Measurements from ENCODE around the gene NPPA.

The NPPA gene

GRCh38 chr1:11842154-11843041 lies 5.2 kb downstream of the NPPA start:
- no peak for DNase-seq (ENCODE audit: low spot score)

DNA sequence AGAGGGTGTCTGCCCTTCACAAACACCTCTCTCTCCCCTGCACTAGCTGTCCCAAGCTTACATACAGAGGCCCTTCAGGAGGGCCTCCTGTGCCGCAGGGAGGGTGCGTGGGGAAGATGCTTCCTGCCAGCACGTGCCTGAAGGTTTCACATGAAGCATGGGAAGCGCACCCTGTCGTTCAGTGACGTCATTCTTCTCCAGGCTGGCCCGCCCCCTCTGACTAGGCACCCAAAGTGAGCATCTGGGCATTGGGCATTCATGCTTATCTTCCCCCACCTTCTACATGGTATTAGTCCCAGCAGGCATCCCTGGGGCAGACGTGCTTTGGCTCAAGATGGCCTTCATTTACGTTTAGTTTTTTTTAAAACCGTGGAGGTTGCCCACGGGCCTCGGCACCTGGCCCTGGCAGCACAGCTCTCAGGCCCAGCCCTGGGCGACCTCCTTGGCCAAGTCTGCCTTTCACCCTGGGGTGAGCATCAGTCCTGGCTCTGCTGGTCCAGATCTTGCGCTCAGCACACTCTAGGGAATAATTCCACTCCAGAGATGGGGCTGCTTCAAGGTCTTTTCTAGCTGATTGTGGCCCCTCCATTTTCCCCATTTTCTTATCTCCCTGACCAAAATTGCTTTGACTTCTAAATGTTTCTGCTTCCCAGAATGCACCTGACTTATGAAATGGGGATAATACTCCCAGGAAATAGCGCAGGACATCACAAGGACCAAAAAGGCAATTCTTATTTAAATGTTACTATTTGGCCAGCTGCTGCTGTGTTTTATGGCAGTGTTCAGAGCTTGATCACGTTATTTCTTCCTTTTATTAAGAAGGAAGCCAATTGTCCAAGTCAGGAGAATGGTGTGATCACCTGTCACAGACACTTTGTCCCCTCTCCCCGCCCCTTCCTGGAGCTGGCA lies 6.1 kb downstream of the NPPA start:
- DNase-seq (ENCODE audit: low spot score): no peak

GRCh38 chr1:11839727-11840705 lies 7.6 kb downstream of the NPPA start:
- no peak for DNase-seq (ENCODE audit: low spot score)

DNA sequence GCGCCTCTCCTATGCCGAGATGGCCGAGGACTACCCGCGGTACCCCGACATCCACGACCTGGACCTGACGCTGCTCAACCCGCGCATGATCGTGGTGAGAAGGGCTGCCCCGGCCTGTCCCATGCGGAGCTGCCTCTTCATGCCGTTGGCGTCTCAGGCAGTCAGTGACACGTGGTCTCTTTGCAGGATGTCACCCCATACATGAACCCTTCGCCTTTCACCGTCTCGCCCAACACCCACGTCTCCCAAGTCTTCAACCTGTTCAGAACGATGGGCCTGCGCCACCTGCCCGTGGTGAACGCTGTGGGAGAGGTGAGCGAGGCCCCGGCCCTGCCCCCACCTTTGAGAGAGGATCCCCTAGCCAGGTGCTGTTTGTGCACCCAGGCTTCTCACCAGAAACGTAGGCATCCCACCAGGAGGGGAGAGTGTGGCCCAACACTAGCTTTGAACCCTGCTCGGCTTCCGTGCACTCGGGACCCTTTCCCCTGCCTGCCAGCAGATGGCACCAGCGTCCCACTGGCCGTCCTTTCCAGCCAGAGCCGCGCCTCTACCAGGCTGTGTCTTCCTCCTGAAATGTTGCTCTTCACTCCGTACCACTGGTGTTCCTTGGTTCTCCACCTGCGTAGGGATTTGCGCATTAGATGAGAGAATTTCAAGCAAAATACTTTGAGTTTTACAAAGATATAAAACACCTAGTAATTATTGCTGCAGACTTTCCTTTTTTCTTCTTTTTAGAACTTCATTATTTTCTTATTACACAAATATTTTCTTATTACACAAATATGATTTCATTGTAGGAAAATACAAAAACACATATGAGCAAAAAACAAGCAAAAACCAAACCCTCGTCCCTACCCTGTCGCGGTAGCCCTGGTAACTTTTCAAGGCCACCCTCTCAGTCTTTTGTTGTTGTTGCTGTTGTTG lies 9.0 kb downstream of the NPPA start:
- DNase-seq (ENCODE audit: low spot score): peak; percentile 81

- no peak for DNase-seq (ENCODE audit: low spot score)
Measured at GRCh38 chr1:11837767-11838348, 9.7 kb downstream of the NPPA start.

DNA sequence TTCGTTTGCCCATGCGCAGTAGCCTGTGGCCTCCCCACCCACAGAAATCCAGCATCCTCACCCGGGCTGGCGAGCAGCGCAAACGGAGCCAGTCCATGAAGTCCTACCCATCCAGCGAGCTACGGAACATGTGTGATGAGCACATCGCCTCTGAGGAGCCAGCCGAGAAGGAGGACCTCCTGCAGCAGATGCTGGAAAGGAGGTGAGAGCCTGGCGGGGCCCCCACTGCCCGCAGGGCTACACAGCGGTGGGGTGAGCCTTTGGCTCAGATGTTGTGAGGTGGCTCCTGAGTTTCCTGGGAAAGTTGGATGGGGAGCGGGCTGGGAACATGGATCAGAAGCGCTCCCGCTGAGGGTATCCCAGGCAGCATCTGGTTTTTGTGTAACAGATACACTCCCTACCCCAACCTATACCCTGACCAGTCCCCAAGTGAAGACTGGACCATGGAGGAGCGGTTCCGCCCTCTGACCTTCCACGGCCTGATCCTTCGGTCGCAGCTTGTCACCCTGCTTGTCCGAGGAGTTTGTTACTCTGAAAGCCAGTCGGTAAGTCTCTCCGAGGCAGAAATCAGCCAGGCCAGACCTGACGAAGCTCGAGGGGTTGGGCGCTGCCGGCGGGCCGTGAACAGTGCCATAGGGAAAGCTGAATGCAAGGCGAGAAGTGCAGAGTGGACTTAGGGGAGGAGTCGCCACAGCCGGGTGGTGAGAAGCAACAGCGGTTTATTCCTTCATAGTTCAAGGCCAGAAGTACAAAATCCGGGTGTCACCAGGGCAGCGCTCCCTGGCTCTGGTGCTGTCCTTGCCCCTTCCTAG lies 10.4 kb downstream of the NPPA start:
- DNase-seq (ENCODE audit: low spot score): no peak

DNA sequence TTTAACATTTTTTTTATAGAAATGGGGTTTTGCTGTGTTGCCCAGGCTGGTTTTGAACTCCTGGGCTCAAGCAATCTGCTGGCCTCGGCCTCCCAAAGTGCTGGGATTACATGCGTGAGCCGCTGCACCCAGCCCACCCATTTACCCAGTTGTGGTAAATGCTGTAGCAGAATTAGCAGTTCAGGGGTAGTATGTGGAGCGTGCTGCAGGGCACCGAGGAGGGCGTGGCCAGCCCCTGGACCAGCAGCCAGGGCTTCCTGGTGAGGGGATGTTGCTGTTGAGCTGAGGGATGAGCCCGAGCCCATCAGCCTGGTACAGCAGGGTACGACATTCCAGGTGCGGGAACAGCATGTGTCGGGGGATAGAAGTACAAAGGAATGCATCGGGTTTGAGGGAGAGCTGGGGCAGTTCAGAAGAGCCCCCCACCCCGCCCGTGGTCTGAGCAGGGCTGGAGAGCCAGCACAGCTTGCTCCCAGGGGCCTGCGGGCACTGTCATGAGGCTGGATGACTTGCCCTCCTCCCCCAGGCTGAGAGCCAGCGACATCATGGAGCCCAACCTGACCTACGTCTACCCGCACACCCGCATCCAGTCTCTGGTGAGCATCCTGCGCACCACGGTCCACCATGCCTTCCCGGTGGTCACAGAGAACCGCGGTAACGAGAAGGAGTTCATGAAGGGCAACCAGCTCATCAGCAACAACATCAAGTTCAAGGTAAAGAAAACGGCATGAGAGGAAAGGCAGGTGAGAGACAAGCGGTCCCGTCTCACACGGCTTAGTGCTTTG lies 11.9 kb downstream of the NPPA start:
- no peak for DNase-seq (ENCODE audit: low spot score)

- DNase-seq (ENCODE audit: low spot score): no peak
Measured at GRCh38 chr1:11833900-11834299, 13.7 kb downstream of the NPPA start.

DNA sequence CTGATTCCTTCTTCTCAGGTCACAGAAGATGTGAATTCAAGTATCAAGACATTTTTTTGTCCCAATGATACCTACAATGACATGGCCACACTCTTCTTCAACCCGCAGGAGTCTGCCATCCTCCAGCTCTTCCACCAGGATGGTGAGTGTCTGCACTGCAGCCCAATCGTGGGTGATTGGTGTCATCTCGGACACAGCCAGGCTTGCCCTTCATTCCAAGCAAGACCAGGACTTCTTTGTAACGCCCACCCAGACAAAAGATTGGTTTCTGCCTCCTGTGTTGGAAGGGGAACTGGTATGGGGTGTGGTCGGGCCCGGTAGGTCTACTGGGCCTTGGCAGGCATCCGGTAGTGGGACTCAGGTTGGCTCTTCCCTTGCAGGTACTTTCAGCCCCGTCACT lies 14.1 kb downstream of the NPPA start:
- no peak for DNase-seq (ENCODE audit: low spot score)

DNA sequence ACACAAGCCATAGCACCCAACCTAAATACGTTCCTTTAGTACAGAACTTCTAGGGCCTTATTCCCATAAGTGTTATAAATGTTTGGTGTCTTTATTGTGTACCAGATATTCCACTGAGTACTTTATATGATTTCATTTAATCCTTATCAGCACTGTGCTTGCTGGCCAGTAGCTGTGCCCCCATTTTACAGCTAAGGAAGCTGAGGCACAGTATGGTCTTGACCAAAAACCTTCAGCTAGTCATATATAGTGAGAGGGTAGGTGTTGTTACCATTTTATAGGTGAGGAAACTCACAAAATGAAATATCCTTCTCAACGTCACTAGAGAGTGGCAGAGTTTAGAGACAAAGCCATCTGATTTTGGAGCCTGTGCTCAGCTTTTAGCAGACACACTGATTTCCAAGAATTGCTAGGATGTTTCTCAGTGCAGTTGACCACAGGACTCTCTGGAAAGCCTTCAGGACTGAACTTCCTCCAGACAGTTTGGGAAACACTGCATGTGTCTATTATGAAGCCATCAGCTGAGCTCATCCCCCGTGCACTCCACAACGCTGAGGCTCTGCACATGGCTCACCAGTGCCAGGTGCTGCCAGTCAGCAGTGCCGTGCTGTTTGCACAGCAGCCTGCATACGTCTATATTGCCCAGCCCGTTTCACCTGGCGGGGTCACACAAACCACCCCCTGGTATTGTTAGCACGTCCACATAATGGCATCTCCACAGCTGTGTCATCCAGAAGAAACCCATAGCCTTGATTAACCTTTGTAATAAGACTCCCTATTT lies 15.4 kb downstream of the NPPA start:
- DNase-seq (ENCODE audit: low spot score): no peak

GRCh38 chr1:11828511-11828910 lies 19.1 kb downstream of the NPPA start:
- no peak for DNase-seq (ENCODE audit: low spot score)

DNA sequence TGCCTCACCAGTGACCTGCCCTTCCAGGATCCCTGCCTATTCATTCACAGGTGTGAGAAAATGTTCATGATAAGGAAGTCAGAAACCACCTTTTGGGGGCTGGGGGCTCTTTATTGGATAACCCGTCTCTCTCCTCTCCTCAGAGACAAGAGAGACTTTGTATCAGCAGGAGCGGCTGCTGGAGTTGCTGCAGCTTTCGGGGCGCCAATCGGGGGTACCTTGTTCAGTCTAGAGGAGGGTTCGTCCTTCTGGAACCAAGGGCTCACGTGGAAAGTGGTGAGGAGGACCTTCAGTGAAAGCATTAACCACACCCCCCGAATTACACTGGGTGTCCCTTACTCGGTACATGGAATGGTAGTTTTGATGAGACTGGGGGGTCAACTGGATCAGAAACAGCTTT lies 20.6 kb downstream of the NPPA start:
- DNase-seq (ENCODE audit: low spot score): no peak

- DNase-seq (ENCODE audit: low spot score): no peak
Measured at GRCh38 chr1:11825131-11825530, 22.5 kb downstream of the NPPA start.

DNA sequence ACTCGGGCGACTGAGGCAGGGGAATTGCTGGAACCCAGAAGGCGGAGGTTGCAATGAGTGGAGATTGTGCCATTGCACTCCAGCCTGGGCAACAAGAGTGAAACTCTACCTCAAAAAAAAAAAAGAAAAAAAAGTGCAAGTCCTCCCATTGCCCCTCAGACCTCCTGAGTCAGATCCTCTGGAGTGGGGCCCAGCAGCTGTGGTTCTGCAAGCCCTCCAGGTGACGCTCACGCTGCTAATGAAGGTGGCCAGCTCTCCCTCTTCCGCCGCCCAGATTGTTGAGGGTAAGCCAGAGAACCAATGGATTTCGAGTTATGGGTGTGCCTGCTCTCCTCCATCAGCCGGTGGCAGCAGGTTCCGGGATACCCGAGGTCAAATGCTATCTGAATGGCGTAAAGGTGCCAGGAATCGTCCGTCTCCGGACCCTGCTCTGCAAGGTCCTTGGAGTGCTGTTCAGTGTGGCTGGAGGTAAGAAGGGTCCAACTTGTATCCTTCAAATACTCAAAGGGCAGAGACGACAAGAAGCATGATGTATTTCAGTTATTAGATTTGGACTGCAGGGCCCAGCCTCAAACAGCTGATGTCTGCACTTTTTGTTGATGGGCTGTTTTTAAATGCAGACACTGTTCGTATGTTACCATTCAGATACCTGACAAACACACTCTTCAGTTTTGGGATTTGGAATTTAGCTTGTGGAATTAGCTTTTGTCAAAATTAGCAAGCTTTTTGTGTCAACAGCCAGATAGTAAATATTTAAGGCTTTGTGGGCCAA lies 24.0 kb downstream of the NPPA start:
- no peak for DNase-seq (ENCODE audit: low spot score)

DNA sequence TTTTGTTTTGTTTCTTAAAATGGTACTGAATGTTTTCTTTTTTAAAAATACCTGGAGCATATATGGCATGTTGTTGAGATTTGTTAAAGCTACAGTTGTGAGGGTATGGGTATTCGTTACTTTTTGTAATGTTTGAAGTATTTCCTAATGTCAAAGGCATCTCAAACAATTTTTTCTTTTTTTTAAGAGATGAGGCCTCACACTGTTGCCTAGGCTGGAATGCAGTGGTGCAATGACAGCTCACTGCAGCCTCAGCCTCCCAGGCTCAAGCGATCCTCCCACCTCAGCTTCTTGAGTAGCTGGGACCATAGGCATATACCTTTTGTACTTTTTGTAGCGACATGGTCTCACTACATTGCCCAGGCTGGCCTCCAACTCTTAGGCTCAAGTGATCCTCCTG lies 25.5 kb downstream of the NPPA start:
- DNase-seq (ENCODE audit: low spot score): no peak

DNA sequence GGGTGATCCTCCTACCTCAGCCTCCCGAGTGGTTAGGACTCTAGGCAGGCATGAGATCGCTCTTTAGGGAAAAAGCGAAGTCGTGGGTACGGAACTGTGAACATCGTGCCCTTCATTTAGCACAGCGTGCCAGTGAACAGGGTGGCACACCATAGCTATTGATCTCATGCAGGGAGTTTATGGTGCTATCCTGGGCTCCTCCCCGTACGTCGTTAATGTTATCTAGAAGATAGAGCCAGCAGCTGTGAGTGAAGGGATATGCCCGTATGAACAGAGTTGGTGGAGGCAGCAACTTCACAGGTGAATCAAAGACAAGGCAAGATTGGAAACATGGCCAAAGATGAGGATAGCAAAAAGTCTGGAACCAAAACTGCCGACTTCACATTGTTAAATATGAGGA lies 30.4 kb downstream of the NPPA start:
- DNase-seq (ENCODE audit: low spot score): no peak

- no peak for DNase-seq (ENCODE audit: low spot score)
Measured at GRCh38 chr1:11813021-11813420, 34.6 kb downstream of the NPPA start.
